ES-I3 (cell line): Measurements from ENCODE around the gene PTEN.
"Not testable (repeated sequence)": the region's sequence is repeated elsewhere in the genome, so short reads cannot be mapped to it uniquely, and the experiment has no call there.

ENCODE experiments used
- H3K36me3 ChIP-seq: 2 replicates; pipeline ENCODE4 v1.6.1; 2013; ENCODE audit warnings: mild to moderate bottlenecking, low read length, control low read depth, moderate library complexity; ENCODE audit not compliant: insufficient read depth
- H3K4me1 ChIP-seq: 2 replicates; pipeline ENCODE4 v1.6.1; 2013; ENCODE audit warnings: mild to moderate bottlenecking, control low read depth, low read length; ENCODE audit not compliant: insufficient read depth
- H3K9ac ChIP-seq: 2 replicates; pipeline ENCODE4 v1.6.1; 2013; ENCODE audit warnings: low read depth, mild to moderate bottlenecking, low read length, moderate library complexity
- H3K9me3 ChIP-seq: 2 replicates; pipeline ENCODE4 v1.6.1; 2013; ENCODE audit warnings: mild to moderate bottlenecking, low read length, moderate library complexity; ENCODE audit not compliant: control insufficient read depth, insufficient read depth

The PTEN gene

DNA sequence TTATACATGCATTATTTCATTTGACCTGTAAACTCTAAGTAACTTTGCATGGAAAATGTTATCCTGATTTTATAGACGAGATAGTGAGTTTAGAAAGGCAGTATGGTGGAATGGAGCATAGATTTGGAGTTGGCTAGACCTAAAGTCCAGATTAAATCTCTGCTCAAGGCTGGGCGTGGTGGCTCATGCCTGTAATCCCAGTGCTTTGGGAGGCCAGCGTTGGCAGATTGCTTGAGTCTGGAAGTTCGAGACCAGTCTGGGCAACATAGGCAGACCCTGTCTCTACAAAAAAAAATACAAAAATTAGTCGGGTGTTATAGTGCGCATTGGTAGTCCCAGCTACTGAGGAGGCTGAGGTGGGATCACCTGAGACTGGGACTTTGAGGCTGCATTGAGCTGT is 9.4 kb downstream of the PTEN start:
- H3K4me1 ChIP-seq, result 0 out of 2 replicates have a peak, but pooled peaks cover 6% of the 10 kb centered on the region
- no peaks in the 10 kb centered on the region for H3K9me3 ChIP-seq
- no peaks in the 10 kb centered on the region for H3K36me3 ChIP-seq
- H3K9ac ChIP-seq, result no peak overlapping the region

DNA sequence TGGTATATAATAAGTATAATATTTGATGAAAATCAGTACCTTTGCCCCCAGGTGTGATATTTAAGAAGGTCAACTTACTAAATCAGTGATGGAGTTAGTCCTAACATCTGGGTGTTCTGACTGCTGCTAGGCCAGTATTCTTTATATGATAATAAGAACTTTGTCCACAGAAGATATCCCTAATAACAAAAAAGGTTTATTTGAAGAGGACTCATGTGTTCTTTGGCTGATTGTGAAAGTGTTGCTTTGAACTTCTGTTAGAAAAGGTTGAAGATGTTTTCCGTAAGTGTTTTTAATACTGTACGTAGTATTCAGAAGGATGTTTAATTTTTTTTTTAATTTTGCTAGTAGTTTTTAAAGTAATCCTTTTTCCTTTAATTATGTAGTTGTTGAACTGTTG is 10.2 kb downstream of the PTEN start:
- Histone ChIP-seq H3K36me3 (no peaks in the 10 kb centered on the region), H3K9me3 (no peaks in the 10 kb centered on the region), H3K4me1 (0 out of 2 replicates have a peak, but pooled peaks cover 6% of the 10 kb centered on the region), H3K9ac (no peak overlapping the region)

DNA sequence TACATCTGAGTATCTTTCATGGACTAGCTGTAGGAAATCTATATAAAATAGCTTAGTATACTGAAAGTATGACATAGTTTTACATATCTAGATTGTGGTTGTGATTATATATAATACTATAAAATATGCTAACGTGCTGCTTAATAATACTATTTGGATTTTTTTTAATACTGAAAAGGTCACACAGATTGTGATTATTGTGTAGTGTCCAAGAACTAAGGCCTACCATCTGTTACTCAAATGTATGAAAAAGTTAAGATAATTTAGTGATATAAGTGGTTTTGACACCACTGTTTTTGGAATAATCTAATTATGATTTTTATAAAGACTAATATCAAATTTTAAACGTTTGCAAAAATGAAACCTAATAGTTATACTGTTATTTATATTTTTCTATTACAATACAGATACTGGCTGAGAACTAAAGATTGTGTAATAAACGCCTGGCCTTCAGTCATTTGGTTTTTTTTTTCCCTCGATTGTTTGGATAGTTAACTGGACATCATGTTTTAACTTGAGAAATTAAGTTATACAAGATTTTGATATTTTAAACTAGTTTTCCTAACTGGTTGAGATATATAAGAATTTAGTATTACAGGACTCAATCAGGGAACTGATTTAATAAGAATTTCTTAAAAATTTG is 12.6 kb downstream of the PTEN start:
- Histone ChIP-seq H3K9ac (no peak overlapping the region), H3K36me3 (no peaks in the 10 kb centered on the region), H3K4me1 (0 out of 2 replicates have a peak, but pooled peaks cover 6% of the 10 kb centered on the region), H3K9me3 (peaks cover 2% of the 10 kb centered on the region; the same call in 1 of the 2 replicates)

DNA sequence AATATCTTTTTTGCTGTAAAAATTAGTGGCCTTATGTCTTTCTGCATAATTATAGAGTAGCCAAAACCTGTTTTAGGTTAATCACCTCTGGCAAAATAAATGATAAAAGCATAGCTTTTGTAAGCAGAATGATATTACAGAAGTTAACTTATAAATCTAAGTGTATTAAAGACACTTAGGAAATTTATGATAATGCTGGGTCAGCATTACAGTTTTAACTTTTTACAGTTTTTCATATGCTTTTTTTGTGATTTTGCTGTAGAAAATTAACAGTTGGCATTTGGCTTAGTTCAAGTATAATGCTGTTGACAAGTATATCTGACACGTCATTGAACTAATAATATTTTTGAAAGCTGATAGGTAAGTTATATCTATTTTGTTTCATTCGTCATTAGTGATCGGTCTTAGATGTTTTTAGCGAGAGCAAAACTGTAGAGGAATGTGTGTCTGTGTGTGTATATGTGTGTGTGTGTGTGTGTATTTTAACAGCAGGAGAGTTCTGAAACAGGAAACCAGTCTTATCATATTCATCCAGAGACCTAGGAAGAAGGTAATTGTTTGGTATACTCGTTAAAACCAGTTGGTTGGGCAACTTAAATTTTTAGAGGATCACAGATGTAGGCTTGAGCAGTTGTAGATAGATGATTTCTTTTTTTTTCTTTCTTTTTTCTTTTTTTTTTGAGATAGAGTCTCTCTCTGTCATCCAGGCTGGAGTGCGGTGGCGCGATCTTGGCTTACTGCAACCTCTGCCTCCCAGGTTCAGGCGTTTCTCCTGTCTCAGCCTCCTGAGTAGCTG is 15.4 kb downstream of the PTEN start:
- no peak overlapping the region for H3K9ac ChIP-seq
- H3K4me1 ChIP-seq, result no peaks in the 10 kb centered on the region
- peaks cover 2% of the 10 kb centered on the region; the same call in 1 of the 2 replicates for H3K9me3 ChIP-seq
- H3K36me3 ChIP-seq, result no peaks in the 10 kb centered on the region

DNA sequence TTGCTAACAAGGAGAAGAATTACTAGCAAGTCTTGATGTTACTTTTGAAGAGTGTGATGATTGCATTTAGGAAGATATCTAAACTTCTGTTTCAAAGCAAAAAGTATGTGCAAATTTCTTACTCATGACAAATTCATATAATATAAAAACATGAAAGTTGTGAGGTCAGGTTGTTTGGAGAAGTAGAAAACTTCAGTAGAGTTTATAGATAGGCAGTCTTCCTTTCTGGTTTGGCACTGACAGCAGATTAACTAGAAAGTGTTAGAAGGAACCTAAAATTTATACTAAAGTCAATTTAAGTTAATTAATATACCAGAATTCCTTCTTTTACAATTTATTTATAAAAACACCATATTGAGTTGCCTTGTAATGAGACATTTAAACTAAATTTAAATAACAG is 16.9 kb downstream of the PTEN start:
- Histone ChIP-seq H3K9ac (no peak overlapping the region), H3K9me3 (peaks cover 2% of the 10 kb centered on the region; the same call in 1 of the 2 replicates), H3K36me3 (no peaks in the 10 kb centered on the region), H3K4me1 (no peaks in the 10 kb centered on the region)

DNA sequence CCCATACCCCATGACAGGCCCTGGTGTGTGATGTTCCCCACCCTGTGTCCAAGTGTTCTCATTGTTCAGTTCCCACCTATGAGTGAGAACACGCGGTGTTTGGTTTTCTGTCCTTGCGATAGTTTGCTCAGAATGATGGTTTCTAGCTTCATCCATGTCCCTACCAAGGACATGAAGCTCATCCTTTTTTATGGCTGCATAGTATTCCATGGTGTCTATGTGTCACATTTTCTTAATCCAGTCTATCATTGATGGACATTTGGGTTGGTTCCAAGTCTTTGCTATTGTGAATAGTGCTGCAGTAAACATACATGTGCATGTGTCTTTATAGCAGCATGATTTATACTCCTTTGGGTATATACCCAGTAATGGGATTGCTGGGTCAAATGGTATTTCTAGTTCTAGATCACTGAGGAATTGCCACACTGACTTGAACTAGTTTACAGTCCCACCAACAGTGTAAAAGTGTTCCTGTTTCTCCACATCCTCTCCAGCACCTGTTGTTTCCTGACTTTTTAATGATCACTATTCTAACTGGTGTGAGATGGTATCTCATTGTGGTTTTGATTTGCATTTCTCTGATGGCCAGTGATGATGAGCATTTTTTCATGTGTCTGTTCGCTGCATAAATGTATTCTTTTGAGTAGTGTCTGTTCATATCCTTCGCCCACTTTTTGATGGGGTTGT is 18.1 kb downstream of the PTEN start:
- not testable (repeated sequence) for H3K9me3 ChIP-seq, H3K4me1 ChIP-seq, H3K36me3 ChIP-seq, H3K9ac ChIP-seq

DNA sequence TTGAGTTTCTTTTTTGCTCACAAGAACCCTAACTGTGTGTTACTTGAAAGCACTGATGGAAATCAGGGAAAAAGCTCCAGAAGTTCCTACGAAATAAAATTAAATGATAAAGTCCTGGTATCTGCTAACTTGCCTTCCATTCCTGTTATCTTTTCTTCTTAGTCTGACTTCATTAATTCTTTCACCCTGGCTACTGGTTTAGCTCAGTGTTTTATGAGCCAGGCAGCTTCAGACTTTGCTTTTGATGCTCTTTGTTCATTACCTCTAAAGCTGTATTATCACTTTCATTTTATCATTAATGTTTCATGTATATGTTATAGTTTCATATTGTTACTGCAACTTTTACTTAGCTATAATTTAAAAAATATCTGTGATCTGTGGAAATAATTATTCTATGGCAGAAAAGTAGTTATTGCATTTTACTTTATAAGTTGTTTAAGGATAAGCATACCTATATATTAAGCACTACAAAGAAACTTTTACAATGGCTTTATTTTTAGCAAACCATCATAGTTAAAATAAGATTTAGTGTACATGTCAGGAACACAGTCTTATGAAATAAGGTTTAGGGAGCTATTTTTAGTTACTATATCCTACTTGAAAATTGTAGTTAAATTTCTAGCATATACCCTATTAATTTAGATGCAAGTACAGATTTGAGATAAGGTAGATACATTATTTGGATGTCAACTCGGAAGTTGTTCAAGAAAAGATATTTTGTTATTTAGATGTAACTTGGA is 19.3 kb downstream of the PTEN start:
- Histone ChIP-seq H3K4me1 (no peaks in the 10 kb centered on the region), H3K9ac (no peak overlapping the region), H3K36me3 (no peaks in the 10 kb centered on the region), H3K9me3 (peaks cover 13% of the 10 kb centered on the region; the same call in 1 of the 2 replicates)

DNA sequence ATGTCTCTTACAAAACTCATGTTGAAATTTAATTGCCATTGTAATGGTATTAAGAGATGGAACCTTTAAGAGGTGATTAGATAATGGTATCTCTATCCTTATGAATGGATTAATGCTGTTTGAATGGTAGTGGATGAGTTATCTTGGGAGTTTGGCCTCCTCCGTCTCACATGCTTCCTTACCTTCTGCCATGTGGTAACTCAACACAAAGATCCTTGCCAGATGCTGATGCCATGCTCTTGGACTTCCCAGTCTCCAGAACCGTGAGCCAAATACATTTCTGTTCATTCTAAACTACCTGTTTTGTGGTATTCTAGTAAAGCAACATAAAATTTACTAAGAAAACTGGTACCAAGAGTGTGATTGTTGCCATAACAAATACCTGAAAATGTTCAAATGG is 23.2 kb downstream of the PTEN start:
- H3K36me3 ChIP-seq, result no peaks in the 10 kb centered on the region; the same call in 1 of the 2 replicates
- no peak overlapping the region for H3K9ac ChIP-seq
- no peaks in the 10 kb centered on the region for H3K4me1 ChIP-seq
- H3K9me3 ChIP-seq, result peaks cover 10% of the 10 kb centered on the region; the same call in 1 of the 2 replicates

DNA sequence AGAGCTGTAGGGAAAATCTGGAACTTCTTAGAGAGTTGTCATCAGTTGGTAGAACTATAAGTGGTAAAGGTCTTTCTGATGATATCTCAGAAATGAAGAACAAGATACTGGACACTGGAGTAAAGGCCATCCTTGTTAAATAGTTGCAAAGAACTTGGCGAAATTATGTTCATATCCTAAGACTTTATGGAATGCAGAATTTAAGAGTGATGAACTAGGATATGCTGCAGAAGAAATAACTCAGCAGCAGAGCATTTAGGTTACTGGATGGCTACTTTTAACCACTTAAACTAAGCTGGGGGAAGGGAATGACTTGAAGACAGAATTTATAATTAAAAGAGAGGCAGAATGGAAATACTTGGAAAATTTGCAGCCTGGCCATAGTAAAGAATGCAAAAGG is 23.7 kb downstream of the PTEN start:
- Histone ChIP-seq H3K9me3 (peaks cover 10% of the 10 kb centered on the region; the same call in 1 of the 2 replicates), H3K9ac (no peak overlapping the region), H3K36me3 (no peaks in the 10 kb centered on the region; the same call in 1 of the 2 replicates), H3K4me1 (no peaks in the 10 kb centered on the region)

DNA sequence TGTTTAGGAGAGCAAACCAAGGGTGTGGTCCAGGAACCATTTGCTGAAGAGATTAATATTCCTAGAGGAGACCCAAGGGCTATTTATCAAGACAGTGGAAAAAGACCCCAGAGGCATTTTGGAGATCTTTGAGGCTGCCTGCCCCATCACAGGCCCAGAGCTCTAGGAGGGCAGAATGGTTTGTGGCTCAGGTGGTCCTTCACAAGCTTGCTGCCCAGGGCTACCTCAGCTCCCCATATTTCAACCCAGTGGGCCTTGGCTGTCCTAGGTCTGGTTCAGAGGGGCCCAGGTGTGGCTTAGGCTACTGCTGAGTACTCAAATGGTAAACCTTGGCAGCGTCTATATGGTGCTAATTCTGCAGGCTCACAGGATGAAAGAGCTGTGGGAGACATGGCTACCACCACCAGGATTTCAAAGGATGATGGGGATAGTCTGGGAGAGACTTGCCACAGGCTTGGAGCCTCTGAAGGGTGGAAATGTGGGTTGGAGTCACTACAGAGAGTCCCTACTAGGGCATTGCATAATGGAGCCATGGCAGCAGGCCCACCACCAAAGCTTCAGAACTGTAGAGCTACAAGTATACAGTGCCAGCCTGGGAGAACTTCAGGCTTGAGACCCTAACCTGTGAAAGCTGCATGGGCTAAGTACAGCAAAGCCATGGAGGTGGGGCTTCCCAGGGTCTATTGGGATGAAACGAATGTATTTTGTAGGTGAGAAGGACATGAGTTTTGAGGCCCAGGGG is 24.3 kb downstream of the PTEN start:
- no peak overlapping the region for H3K9ac ChIP-seq
- no peaks in the 10 kb centered on the region for H3K4me1 ChIP-seq
- peaks cover 10% of the 10 kb centered on the region; the same call in 1 of the 2 replicates for H3K9me3 ChIP-seq
- no peaks in the 10 kb centered on the region; the same call in 1 of the 2 replicates for H3K36me3 ChIP-seq

DNA sequence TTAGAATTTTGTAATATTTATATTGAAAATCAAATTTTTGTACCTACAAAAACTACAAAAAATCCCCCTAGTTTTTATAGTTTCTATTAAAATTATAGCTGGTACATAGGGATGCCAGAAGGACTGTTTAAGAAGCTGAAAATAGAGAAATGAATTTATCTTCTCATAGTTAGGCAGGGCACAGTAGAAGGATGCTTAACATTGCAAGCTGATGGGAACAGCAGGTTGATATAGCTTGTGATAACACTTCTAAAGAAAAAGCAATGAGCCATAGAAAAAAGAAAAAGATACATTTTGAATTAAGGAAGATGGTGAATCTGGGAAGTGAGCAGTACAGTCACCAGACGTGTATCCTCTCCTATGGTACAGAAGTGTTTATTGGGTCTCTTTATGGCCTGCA is 32.0 kb downstream of the PTEN start:
- H3K36me3 ChIP-seq, result no peaks in the 10 kb centered on the region
- no peaks in the 10 kb centered on the region for H3K4me1 ChIP-seq
- H3K9ac ChIP-seq, result no peak overlapping the region
- H3K9me3 ChIP-seq, result no peaks in the 10 kb centered on the region

DNA sequence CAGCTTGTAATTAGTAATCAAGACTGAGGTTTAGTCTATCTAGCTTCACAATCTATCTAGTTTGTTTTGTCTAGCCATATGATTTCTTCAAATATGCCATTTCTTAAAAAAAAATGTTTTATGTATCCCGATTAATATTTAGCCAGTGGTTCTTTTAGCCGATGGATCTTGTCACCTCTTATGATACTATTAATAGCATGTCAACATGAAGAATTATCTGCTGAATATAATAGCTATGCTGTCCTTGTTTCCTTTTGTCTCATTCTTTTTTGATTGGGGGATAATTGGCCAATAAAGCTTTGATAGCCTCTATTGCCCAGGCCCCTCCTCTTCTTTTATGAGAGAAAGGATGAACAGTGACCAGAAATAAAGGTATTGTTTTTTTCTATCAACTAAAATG is 32.8 kb downstream of the PTEN start:
- Histone ChIP-seq H3K36me3 (no peaks in the 10 kb centered on the region), H3K4me1 (no peaks in the 10 kb centered on the region), H3K9me3 (no peaks in the 10 kb centered on the region), H3K9ac (no peak overlapping the region)

DNA sequence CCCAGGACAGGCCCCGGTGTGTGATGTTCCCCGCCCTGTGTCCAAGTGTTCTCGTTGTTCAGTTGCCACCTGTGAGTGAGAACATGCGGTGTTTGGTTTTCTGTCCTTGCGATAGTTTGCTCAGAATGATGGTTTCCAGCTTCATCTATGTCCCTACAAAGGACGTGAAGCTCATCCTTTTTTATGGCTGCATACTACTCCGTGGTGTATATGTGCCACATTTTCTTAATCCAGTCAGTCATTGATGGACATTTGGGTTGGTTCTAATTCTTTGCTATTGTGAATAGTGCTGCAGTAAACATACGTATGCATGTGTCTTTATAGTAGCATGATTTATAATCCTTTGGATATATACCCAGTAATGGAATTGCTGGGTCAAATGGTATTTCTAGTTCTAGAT is 34.5 kb downstream of the PTEN start:
- H3K9ac ChIP-seq, H3K36me3 ChIP-seq, H3K9me3 ChIP-seq, H3K4me1 ChIP-seq: not testable (repeated sequence)
